Peyer's patch (tissue), 4 donors: ENCODE data around the gene TEX51.

Source experiments
- POLR2A ChIP-seq, 2 donors: fragments of 450-650 bp; IDR thresholded peaks; one replicate each; pipeline ENCODE4 v1.5.1; 2017; ENCODE audit warnings: antibody characterized with exemption in 2 of 2, mild to moderate bottlenecking in 2 of 2, moderate library complexity in 2 of 2
- TF ChIP-seq, protein P1 (sequence below), 6 experiments: fragments of 450-650 bp in 4 of 6; fragments of 200-600 bp in 2 of 6; sonication (generic) in 1 of 6; IDR thresholded peaks; one replicate each; pipeline ENCODE4 v1.5.1; 2017 to 2019; ENCODE audit warnings: antibody characterized with exemption in 6 of 6, mild to moderate bottlenecking in 3 of 6, moderate library complexity in 1 of 6

DNA sequence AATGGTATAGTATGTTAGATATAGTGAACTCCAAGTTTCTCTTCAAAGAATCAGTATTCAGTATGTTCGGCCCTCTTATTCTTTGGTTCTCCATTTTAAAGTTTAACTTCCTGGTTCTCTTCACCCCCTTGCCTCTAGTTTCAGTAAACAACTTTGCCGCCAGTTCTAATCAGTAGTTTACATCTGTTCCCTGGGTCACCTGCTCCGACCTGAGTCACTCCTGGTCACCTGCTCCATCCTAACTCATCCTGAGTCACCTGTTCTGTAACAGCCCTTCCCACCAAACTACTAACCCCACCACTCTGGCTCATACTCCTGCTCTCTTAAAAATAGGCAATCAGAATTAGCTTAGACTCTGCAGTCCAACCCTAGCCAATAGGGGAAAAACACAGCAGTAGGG lies 23.7 kb upstream of the TEX51 start:
- TF ChIP-seq, protein P1, sequence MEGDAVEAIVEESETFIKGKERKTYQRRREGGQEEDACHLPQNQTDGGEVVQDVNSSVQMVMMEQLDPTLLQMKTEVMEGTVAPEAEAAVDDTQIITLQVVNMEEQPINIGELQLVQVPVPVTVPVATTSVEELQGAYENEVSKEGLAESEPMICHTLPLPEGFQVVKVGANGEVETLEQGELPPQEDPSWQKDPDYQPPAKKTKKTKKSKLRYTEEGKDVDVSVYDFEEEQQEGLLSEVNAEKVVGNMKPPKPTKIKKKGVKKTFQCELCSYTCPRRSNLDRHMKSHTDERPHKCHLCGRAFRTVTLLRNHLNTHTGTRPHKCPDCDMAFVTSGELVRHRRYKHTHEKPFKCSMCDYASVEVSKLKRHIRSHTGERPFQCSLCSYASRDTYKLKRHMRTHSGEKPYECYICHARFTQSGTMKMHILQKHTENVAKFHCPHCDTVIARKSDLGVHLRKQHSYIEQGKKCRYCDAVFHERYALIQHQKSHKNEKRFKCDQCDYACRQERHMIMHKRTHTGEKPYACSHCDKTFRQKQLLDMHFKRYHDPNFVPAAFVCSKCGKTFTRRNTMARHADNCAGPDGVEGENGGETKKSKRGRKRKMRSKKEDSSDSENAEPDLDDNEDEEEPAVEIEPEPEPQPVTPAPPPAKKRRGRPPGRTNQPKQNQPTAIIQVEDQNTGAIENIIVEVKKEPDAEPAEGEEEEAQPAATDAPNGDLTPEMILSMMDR (IDR thresholded peaks at IDR 0.05), result no peak
- no peak for TF ChIP-seq POLR2A (IDR thresholded peaks at IDR 0.05)
